ENCODE results near the gene PKP4.

PKP4 gene

GRCh38 chr2:158554996-158555395 lies 98.2 kb downstream of the PKP4 start:
- DNase-seq: no peak

- DNase-seq: no peak
Measured at GRCh38 chr2:158556124-158556523, 99.4 kb downstream of the PKP4 start.

- DNase-seq: no peak
Measured at GRCh38 chr2:158557752-158558151, 101.0 kb downstream of the PKP4 start.

- DNase-seq: no peak
Measured at GRCh38 chr2:158559252-158559651, 102.5 kb downstream of the PKP4 start.

GRCh38 chr2:158560259-158560658 lies 103.5 kb downstream of the PKP4 start:
- DNase-seq: no peak

- DNase-seq: no peak
Measured at GRCh38 chr2:158561054-158561453, 104.3 kb downstream of the PKP4 start.

GRCh38 chr2:158567208-158567607 lies 110.5 kb downstream of the PKP4 start:
- no peak for DNase-seq

- DNase-seq: no peak
Measured at GRCh38 chr2:158569284-158569683, 112.5 kb downstream of the PKP4 start.

- no peak for DNase-seq
Measured at GRCh38 chr2:158570869-158571268, 114.1 kb downstream of the PKP4 start.

GRCh38 chr2:158573739-158574138 lies 117.0 kb downstream of the PKP4 start:
- DNase-seq: no peak

GRCh38 chr2:158575051-158575635 lies 118.4 kb downstream of the PKP4 start:
- no peak for DNase-seq

- DNase-seq: no peak
Measured at GRCh38 chr2:158577141-158577540, 120.4 kb downstream of the PKP4 start.

GRCh38 chr2:158578703-158579330 lies 122.1 kb downstream of the PKP4 start:
- DNase-seq: no peak

- no peak for DNase-seq
Measured at GRCh38 chr2:158579928-158580327, 123.2 kb downstream of the PKP4 start.

- DNase-seq: no peak
Measured at GRCh38 chr2:158580760-158581159, 124.0 kb downstream of the PKP4 start.

- DNase-seq: no peak
Measured at GRCh38 chr2:158582670-158583069, 125.9 kb downstream of the PKP4 start.

- no peak for DNase-seq
Measured at GRCh38 chr2:158583923-158584322, 127.2 kb downstream of the PKP4 start.

GRCh38 chr2:158586491-158586890 lies 129.7 kb downstream of the PKP4 start:
- DNase-seq: no peak

GRCh38 chr2:158589303-158589702 lies 132.6 kb downstream of the PKP4 start:
- DNase-seq: no peak

GRCh38 chr2:158598862-158599517 lies 142.2 kb downstream of the PKP4 start:
- no peak for DNase-seq

- DNase-seq: no peak
Measured at GRCh38 chr2:158599609-158600008, 142.9 kb downstream of the PKP4 start.

GRCh38 chr2:158600155-158600802 lies 143.5 kb downstream of the PKP4 start:
- no peak for DNase-seq

- DNase-seq: no peak
Measured at GRCh38 chr2:158602027-158602426, 145.3 kb downstream of the PKP4 start.

- no peak for DNase-seq
Measured at GRCh38 chr2:158603205-158603604, 146.5 kb downstream of the PKP4 start.
